OCI-LY1 (cell line): ENCODE data around the gene MAN1C1.
"Not testable (repeated sequence)": the region's sequence is repeated elsewhere in the genome, so short reads cannot be mapped to it uniquely, and the experiment has no call there.

Experiments used
- H2AFZ ChIP-seq: fragments of 200-600 bp; sonication (generic), shearing (Covaris generic); 2 replicates; pipeline ENCODE4 v1.6.0; 2014; ENCODE audit warnings: antibody characterized with exemption, mild to moderate bottlenecking, low read length
- H3F3A ChIP-seq: fragments of 200-600 bp; sonication (generic), shearing (Covaris generic); 2 replicates; pipeline ENCODE4 v1.6.0; 2014; ENCODE audit warnings: mild to moderate bottlenecking, antibody characterized with exemption, low read length, moderate library complexity; ENCODE audit not compliant: insufficient read depth
- H3K27ac ChIP-seq: fragments of 200-600 bp; sonication (generic); 2 replicates; pipeline ENCODE4 v1.5.1; 2014; ENCODE audit warnings: low read length, mixed run types, mild to moderate bottlenecking, low read depth; ENCODE audit not compliant: poor library complexity, severe bottlenecking
- H3K27me3 ChIP-seq: fragments of 200-600 bp; sonication (generic); 2 replicates; pipeline ENCODE4 v1.6.0; 2014; ENCODE audit warnings: antibody characterized with exemption, mild to moderate bottlenecking, low read length, moderate library complexity; ENCODE audit not compliant: insufficient read depth
- H3K36me3 ChIP-seq: fragments of 200-600 bp; sonication (generic); 2 replicates; pipeline ENCODE4 v1.6.1; 2014; ENCODE audit warnings: mild to moderate bottlenecking, antibody characterized with exemption, low read length, moderate library complexity, mixed read lengths; ENCODE audit not compliant: insufficient read depth
- H3K4me1 ChIP-seq: fragments of 200-600 bp; sonication (generic); 2 replicates; pipeline ENCODE4 v1.5.1; 2014; ENCODE audit warnings: mild to moderate bottlenecking, low read length, moderate library complexity; ENCODE audit not compliant: insufficient read depth, severe bottlenecking
- H3K4me2 ChIP-seq: fragments of 200-600 bp; sonication (generic), shearing (Covaris generic); 2 replicates; pipeline ENCODE4 v1.6.1; 2014; ENCODE audit warnings: low read length
- H3K4me3 ChIP-seq: fragments of 200-600 bp; sonication (generic); 2 replicates; pipeline ENCODE4 v1.5.1; 2014; ENCODE audit warnings: low read length, low read depth, mild to moderate bottlenecking, mixed read lengths; ENCODE audit not compliant: poor library complexity, severe bottlenecking
- H3K79me2 ChIP-seq: fragments of 200-600 bp; shearing (Covaris generic); 2 replicates; pipeline ENCODE4 v1.6.1; 2016; ENCODE audit warnings: mixed run types, low read length, mixed read lengths; ENCODE audit not compliant: insufficient read depth
- H3K9ac ChIP-seq: fragments of 200-600 bp; sonication (generic), shearing (Covaris generic); 2 replicates; pipeline ENCODE4 v1.6.1; 2014; ENCODE audit warnings: mild to moderate bottlenecking, low read length, mixed read lengths
- H3K9me2 ChIP-seq: fragments of 200-600 bp; sonication (generic), shearing (Covaris generic); 2 replicates; pipeline ENCODE4 v1.6.1; 2014; ENCODE audit warnings: low read depth, mild to moderate bottlenecking, low read length, mixed read lengths
- H3K9me3 ChIP-seq: fragments of 200-600 bp; shearing (Covaris generic); 2 replicates; pipeline ENCODE4 v1.6.1; 2014; ENCODE audit warnings: low read length, mixed read lengths
- H4K20me1 ChIP-seq: fragments of 200-600 bp; sonication (generic), shearing (Covaris generic); 2 replicates; pipeline ENCODE4 v1.6.0; 2016; ENCODE audit warnings: mild to moderate bottlenecking, low read length; ENCODE audit not compliant: insufficient read depth
- CTCF ChIP-seq: fragments of 200-600 bp; sonication (generic), shearing (Covaris generic); IDR thresholded peaks from 2 replicates; pipeline ENCODE4 v1.5.1; 2017; ENCODE audit warnings: mild to moderate bottlenecking, antibody characterized with exemption, low read length, moderate library complexity, mixed read lengths
- EZH2 ChIP-seq: fragments of 200-600 bp; sonication (generic), shearing (Covaris generic); IDR thresholded peaks from 2 replicates; pipeline ENCODE4 v1.8.0; 2017; ENCODE audit warnings: borderline replicate concordance, mixed run types, mild to moderate bottlenecking, antibody characterized with exemption, low read length, moderate library complexity, mixed read lengths

Gene MAN1C1

GRCh38 chr1:25634896-25635295 is 18.3 kb downstream of the MAN1C1 start:
- no peak overlapping the region for H2AFZ ChIP-seq
- peaks cover 5% of the 10 kb centered on the region for H3K9me2 ChIP-seq
- no peaks in the 10 kb centered on the region for H4K20me1 ChIP-seq
- H3K4me2 ChIP-seq: no peak overlapping the region
- H3K9ac ChIP-seq: no peak overlapping the region
- no peaks in the 10 kb centered on the region; the same call in 1 of the 2 replicates for H3K27me3 ChIP-seq
- H3K4me3 ChIP-seq: no peak overlapping the region
- H3K36me3 ChIP-seq: no peaks in the 10 kb centered on the region
- no peaks in the 10 kb centered on the region for H3K4me1 ChIP-seq
- no peaks in the 10 kb centered on the region for H3K79me2 ChIP-seq
- no peak for TF ChIP-seq CTCF
- no peak for TF ChIP-seq EZH2
- H3K27ac ChIP-seq: no peak overlapping the region
- H3K9me3 ChIP-seq: no peaks in the 10 kb centered on the region
- no peaks in the 10 kb centered on the region for H3F3A ChIP-seq

GRCh38 chr1:25636141-25636540 is 19.6 kb downstream of the MAN1C1 start:
- not testable (repeated sequence) for H3F3A ChIP-seq, H3K27ac ChIP-seq, H3K4me2 ChIP-seq, H3K27me3 ChIP-seq, H2AFZ ChIP-seq, H3K4me1 ChIP-seq, H4K20me1 ChIP-seq, H3K9me2 ChIP-seq, H3K36me3 ChIP-seq, H3K79me2 ChIP-seq, H3K4me3 ChIP-seq, H3K9me3 ChIP-seq, H3K9ac ChIP-seq

GRCh38 chr1:25640646-25641328 is 24.2 kb downstream of the MAN1C1 start:
- H3F3A ChIP-seq: no peaks in the 10 kb centered on the region
- H3K9me3 ChIP-seq: no peaks in the 10 kb centered on the region
- H3K27me3 ChIP-seq: no peaks in the 10 kb centered on the region; the same call in 1 of the 2 replicates
- no peak overlapping the region for H3K9ac ChIP-seq
- H3K4me1 ChIP-seq: no peaks in the 10 kb centered on the region
- H3K79me2 ChIP-seq: no peaks in the 10 kb centered on the region
- no peaks in the 10 kb centered on the region for H4K20me1 ChIP-seq
- TF ChIP-seq CTCF (no peak), EZH2 (no peak)
- no peak overlapping the region for H3K4me3 ChIP-seq
- H2AFZ ChIP-seq: no peak overlapping the region
- no peak overlapping the region for H3K4me2 ChIP-seq
- peaks cover 5% of the 10 kb centered on the region for H3K9me2 ChIP-seq
- H3K36me3 ChIP-seq: no peaks in the 10 kb centered on the region
- H3K27ac ChIP-seq: no peak overlapping the region

- H3K9me3 ChIP-seq: no peaks in the 10 kb centered on the region
- H3K9ac ChIP-seq: no peak overlapping the region
- H3F3A ChIP-seq: no peaks in the 10 kb centered on the region
- H3K36me3 ChIP-seq: no peaks in the 10 kb centered on the region
- H4K20me1 ChIP-seq: no peaks in the 10 kb centered on the region
- H3K79me2 ChIP-seq: no peaks in the 10 kb centered on the region
- H3K9me2 ChIP-seq: peaks cover 5% of the 10 kb centered on the region
- no peaks in the 10 kb centered on the region for H3K4me1 ChIP-seq
- H2AFZ ChIP-seq: no peak overlapping the region
- H3K27ac ChIP-seq: no peak overlapping the region
- no peak overlapping the region for H3K4me2 ChIP-seq
- H3K27me3 ChIP-seq: no peaks in the 10 kb centered on the region; the same call in 1 of the 2 replicates
- no peak overlapping the region for H3K4me3 ChIP-seq
- TF ChIP-seq EZH2 (no peak), CTCF (no peak)
Measured at GRCh38 chr1:25641329-25641725, 24.7 kb downstream of the MAN1C1 start.
